Testis (tissue), 2 donors: ENCODE data around the gene BACH2.

Source experiments
- CTCF ChIP-seq, 3 experiments: fragments of 450-650 bp in 2 of 3; fragments of 200-600 bp in 1 of 3; sonication (generic) in 1 of 3; IDR thresholded peaks; one replicate each; pipeline ENCODE4 v1.5.1; 2016 to 2019; ENCODE audit warnings: antibody characterized with exemption in 3 of 3, mild to moderate bottlenecking in 2 of 3, moderate library complexity in 1 of 3
- POLR2A ChIP-seq: fragments of 450-650 bp; IDR thresholded peaks from one replicate; pipeline ENCODE4 v1.6.1; 2017; ENCODE audit warnings: antibody characterized with exemption, mild to moderate bottlenecking, moderate library complexity

- TF ChIP-seq CTCF (IDR thresholded peaks at IDR 0.05) (no peak), POLR2A (no peak)
Measured at GRCh38 chr6:90237350-90237990, 59.2 kb downstream of the BACH2 start.
